ENCODE measurements around the gene CPLX3. TPM values are rescaled to one million over a fixed set of nuclear protein-coding genes. Genes with fewer than 3 reads are reported as not detected.
A peak's percentile ranks its signal among the peaks of the same experiment; 100 is the strongest.

CPLX3 gene
- total and polyA plus RNA-seq, 10 of the 15 experiments (the other 5 are each of a cell fraction or from before 2014, with no cell fraction given) = 0.02 to 0.04 TPM; not detected in 8

DNA sequence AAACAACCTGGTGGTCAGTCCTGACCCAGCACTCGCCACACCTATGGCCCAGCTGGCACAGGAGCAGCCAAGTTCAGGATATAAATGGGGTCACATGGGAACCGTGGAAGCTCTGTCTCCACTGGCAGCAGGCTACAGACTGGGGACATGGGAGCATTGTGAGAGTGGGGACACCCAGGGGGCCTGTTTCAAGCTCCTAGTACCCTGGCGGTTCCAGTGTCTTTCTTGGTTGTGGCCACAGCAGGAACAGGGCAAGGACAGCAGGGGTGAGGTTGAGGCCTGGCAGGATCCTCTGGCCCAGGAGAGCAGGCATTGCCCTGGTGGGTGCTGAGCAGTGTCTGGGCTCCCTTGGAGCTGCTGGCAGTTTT lies 42.6 kb upstream of the CPLX3 start:
- ATAC-seq (no peak), DNase-seq (ENCODE audit: low read depth, low spot score) (no peak), FAIRE-seq (no peak)
- POLR2A ChIA-PET = interaction anchor here (1.2 to 17.5 kb wide), 7 partner anchors 5 to 668 kb away, joined by 3 to 602 read pairs (median 5); partner anchors contain the start of genes CSK, FAM219B and SIN3A
- H3K9me3 ChIP-seq (replicated peaks; ENCODE audit: control insufficient read depth, insufficient read depth, low read length) = no peaks in the 10 kb centered on the region
- H3K27me3 ChIP-seq (replicated peaks in 1 of 2; ENCODE audit: control insufficient read depth in 2 of 2, insufficient read depth in 2 of 2, low read length in 1 of 2) = no peaks in the 10 kb centered on the region
- H3K36me3 ChIP-seq (ENCODE audit: control insufficient read depth in 2 of 2, insufficient read depth in 2 of 2, low read length in 1 of 2) = no peaks in the 10 kb centered on the region; a peak in 2 of 4 replicates
- H3K9ac ChIP-seq (ENCODE audit: control insufficient read depth, insufficient read depth, low read length) = peak overlapping the region; percentile 82
- WGBS (ENCODE audit: insufficient coverage, insufficient replicate concordance, low lambda C conversion rate, missing lambda C conversion rate) = 0% methylated on average over 3 of the region's 3 CpGs
- peak overlapping the region; percentile 96 for H3K27ac ChIP-seq (ENCODE audit: control insufficient read depth, insufficient read depth)
- CTCF ChIA-PET = interaction anchor here (0.7 to 25.9 kb wide), 7 partner anchors 6 to 171 kb away, joined by 3 to 1288 read pairs (median 8); partner anchors contain the start of gene CSK
- H3K4me3 ChIP-seq = peak overlapping the region; percentile 94
- peak; percentile 10; the same call in 1 of the 2 replicates for TF ChIP-seq POLR2AphosphoS5 (IDR thresholded peaks at IDR 0.05; ENCODE audit: low read length)
- TF ChIP-seq, protein P1, sequence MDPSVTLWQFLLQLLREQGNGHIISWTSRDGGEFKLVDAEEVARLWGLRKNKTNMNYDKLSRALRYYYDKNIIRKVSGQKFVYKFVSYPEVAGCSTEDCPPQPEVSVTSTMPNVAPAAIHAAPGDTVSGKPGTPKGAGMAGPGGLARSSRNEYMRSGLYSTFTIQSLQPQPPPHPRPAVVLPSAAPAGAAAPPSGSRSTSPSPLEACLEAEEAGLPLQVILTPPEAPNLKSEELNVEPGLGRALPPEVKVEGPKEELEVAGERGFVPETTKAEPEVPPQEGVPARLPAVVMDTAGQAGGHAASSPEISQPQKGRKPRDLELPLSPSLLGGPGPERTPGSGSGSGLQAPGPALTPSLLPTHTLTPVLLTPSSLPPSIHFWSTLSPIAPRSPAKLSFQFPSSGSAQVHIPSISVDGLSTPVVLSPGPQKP (IDR thresholded peaks at IDR 0.05; ENCODE audit: low read depth, low read length) = no peak
- 0 out of 2 replicates have a peak, but pooled peaks have one; percentile 0 for TF ChIP-seq POLR2A (IDR thresholded peaks at IDR 0.05; ENCODE audit: low read depth, low read length)
- no peak for TF ChIP-seq RB1 (IDR thresholded peaks at IDR 0.05; ENCODE audit: borderline replicate concordance)
- TF ChIP-seq, protein P2, sequence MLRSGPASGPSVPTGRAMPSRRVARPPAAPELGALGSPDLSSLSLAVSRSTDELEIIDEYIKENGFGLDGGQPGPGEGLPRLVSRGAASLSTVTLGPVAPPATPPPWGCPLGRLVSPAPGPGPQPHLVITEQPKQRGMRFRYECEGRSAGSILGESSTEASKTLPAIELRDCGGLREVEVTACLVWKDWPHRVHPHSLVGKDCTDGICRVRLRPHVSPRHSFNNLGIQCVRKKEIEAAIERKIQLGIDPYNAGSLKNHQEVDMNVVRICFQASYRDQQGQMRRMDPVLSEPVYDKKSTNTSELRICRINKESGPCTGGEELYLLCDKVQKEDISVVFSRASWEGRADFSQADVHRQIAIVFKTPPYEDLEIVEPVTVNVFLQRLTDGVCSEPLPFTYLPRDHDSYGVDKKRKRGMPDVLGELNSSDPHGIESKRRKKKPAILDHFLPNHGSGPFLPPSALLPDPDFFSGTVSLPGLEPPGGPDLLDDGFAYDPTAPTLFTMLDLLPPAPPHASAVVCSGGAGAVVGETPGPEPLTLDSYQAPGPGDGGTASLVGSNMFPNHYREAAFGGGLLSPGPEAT (IDR thresholded peaks at IDR 0.05; ENCODE audit: low read depth) = 0 out of 2 replicates have a peak, but pooled peaks have one; percentile 9
- no peak for TF ChIP-seq RAD21 (IDR thresholded peaks at IDR 0.05; ENCODE audit: insufficient read depth, low read depth, low read length)
- TF ChIP-seq, protein P3, sequence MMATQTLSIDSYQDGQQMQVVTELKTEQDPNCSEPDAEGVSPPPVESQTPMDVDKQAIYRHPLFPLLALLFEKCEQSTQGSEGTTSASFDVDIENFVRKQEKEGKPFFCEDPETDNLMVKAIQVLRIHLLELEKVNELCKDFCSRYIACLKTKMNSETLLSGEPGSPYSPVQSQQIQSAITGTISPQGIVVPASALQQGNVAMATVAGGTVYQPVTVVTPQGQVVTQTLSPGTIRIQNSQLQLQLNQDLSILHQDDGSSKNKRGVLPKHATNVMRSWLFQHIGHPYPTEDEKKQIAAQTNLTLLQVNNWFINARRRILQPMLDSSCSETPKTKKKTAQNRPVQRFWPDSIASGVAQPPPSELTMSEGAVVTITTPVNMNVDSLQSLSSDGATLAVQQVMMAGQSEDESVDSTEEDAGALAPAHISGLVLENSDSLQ (IDR thresholded peaks at IDR 0.05) = no peak
- peak; percentile 7 for TF ChIP-seq IKZF1 (conservative IDR thresholded peaks at IDR 0.05)
- no peak for TF ChIP-seq ZNF384 (IDR thresholded peaks at IDR 0.05; ENCODE audit: borderline replicate concordance, low read depth, low read length)
- no peak for TF ChIP-seq NBN (IDR thresholded peaks at IDR 0.05)
- H3K79me2 ChIP-seq (ENCODE audit: control insufficient read depth, insufficient read depth, low read length) = peaks cover 80% of the 10 kb centered on the region
- no TSS peak for BruUV-seq (replicated peaks)
- no peak overlapping the region for H2AFZ ChIP-seq (ENCODE audit: control insufficient read depth, low read depth, low read length)
- RAD21 ChIA-PET (ENCODE audit: unreplicated experiment) = interaction anchor here (0.8 to 25.2 kb wide), 9 partner anchors 4 to 405 kb away, joined by 3 to 1186 read pairs (median 3); partner anchors contain the start of gene CSK
- peaks cover 51% of the 10 kb centered on the region for H3K4me1 ChIP-seq (ENCODE audit: control insufficient read depth, insufficient read depth, low read length)
- intact Hi-C loops (cut with micrococcal nuclease; ENCODE audit: unreplicated experiment) = no loop called here
- in situ Hi-C loops (cut with MboI) = loop anchor here (5.0 kb wide), 1 partner anchor 386 kb away; no protein-coding TSS in a partner anchor
- H4K20me1 ChIP-seq (ENCODE audit: control insufficient read depth, insufficient read depth) = no peaks in the 10 kb centered on the region
- SMC1A ChIA-PET (ENCODE audit: uncharacterized antibody, unreplicated experiment) = interaction anchor here (0.9 to 17.6 kb wide), 8 partner anchors 10 to 167 kb away, joined by 3 to 811 read pairs (median 5); no protein-coding TSS in a partner anchor
- H3K4me2 ChIP-seq (ENCODE audit: control insufficient read depth, insufficient read depth) = peak overlapping the region; percentile 73

Measured in GM12878 (cell line).